K562 (cell line): ENCODE measurements around the gene HBP1. TPM values are rescaled to one million over a fixed set of nuclear protein-coding genes. Genes with fewer than 3 reads are reported as not detected.

Experiments used
- CBFA2T3 ChIP-seq: fragments of 450-650 bp; IDR thresholded peaks from 2 replicates; pipeline ENCODE4 v1.6.1; 2017
- CC2D1A ChIP-seq: fragments of 450-650 bp; IDR thresholded peaks from 2 replicates; pipeline ENCODE4 v1.6.1; 2017; ENCODE audit warnings: mild to moderate bottlenecking
- ETV1 ChIP-seq: fragments of 450-650 bp; conservative IDR thresholded peaks from 2 replicates; pipeline ENCODE4 v1.6.1; 2016; ENCODE audit warnings: missing genetic modification characterization, control low read depth, low read depth, missing compliant biosample characterization
- MLX ChIP-seq, 2 experiments: fragments of 450-650 bp in 1 of 2; sonication (generic) in 1 of 2; formaldehyde crosslinking; conservative IDR thresholded peaks; 2 replicates each; pipeline versions ENCODE4 v1.4.0 to v1.8.1; 2020 to 2022; ENCODE audit warnings: mild to moderate bottlenecking in 1 of 2, missing genetic modification reagents in 1 of 2
- MTA2 ChIP-seq: fragments of 450-650 bp; IDR thresholded peaks from 2 replicates; pipeline ENCODE4 v1.6.1; 2016; ENCODE audit warnings: low read depth
- NFYB ChIP-seq: IDR thresholded peaks from 2 replicates; pipeline ENCODE4 v1.6.1; 2011; ENCODE audit warnings: mild to moderate bottlenecking, moderate library complexity; ENCODE audit not compliant: insufficient read length; ENCODE audit errors: extremely low read depth
- SIRT6 ChIP-seq: IDR thresholded peaks from one replicate; pipeline ENCODE4 v1.6.1; 2012; ENCODE audit warnings: low read depth, mild to moderate bottlenecking, control low read depth, inconsistent platforms, low read length, moderate library complexity
- SIX5 ChIP-seq, 2 experiments: IDR thresholded peaks; 2 replicates each; pipeline ENCODE4 v1.6.1; 2011; ENCODE audit warnings: low read length in 2 of 2, borderline replicate concordance in 1 of 2, low read depth in 1 of 2, mild to moderate bottlenecking in 1 of 2, moderate library complexity in 1 of 2; ENCODE audit not compliant: insufficient read depth in 1 of 2
- TARDBP ChIP-seq: fragments of 450-650 bp; IDR thresholded peaks from 2 replicates; pipeline ENCODE4 v1.6.1; 2016
- USF1 ChIP-seq: sonication (generic); formaldehyde crosslinking; IDR thresholded peaks from 2 replicates; pipeline ENCODE4 v1.9.0; 2022; ENCODE audit warnings: mild to moderate bottlenecking, missing genetic modification reagents
- ZBTB40 ChIP-seq, 2 experiments: fragments of 450-650 bp in 1 of 2; sonication (generic) in 1 of 2; formaldehyde crosslinking in 1 of 2; IDR thresholded peaks; 2 replicates each; pipeline versions ENCODE4 v1.7.1 to v1.9.0; 2016 to 2022; ENCODE audit warnings: inconsistent platforms in 1 of 2, mild to moderate bottlenecking in 1 of 2, missing genetic modification reagents in 1 of 2
- ZBTB8A ChIP-seq: fragments of 450-650 bp; IDR thresholded peaks from 2 replicates; pipeline ENCODE4 v1.6.1; 2018; ENCODE audit warnings: mild to moderate bottlenecking, moderate library complexity; ENCODE audit not compliant: partially characterized antibody
- ZFX ChIP-seq: sonication (generic); formaldehyde crosslinking; IDR thresholded peaks from 2 replicates; pipeline ENCODE4 v1.8.0; 2022; ENCODE audit warnings: mild to moderate bottlenecking, missing genetic modification reagents, moderate library complexity
- ZNF507 ChIP-seq: conservative IDR thresholded peaks from 2 replicates; pipeline ENCODE4 v1.6.1; 2017; ENCODE audit warnings: missing genetic modification characterization, missing compliant biosample characterization
- ZNF668 ChIP-seq: fragments of 250-450 bp; sonication (Bioruptor Pico); IDR thresholded peaks from 2 replicates; pipeline ENCODE4 v1.8.0; 2022; ENCODE audit warnings: mild to moderate bottlenecking, inconsistent platforms
- ZNF785 ChIP-seq: fragments of 250-450 bp; sonication (Bioruptor Pico); IDR thresholded peaks from 2 replicates; pipeline ENCODE4 v1.4.0; 2020; ENCODE audit warnings: mild to moderate bottlenecking
- polyA plus RNA-seq, 8 experiments: library from polyadenylated mRNA; depleted of rRNA in 4 of 8; stranded (reverse) in 5 of 8; unstranded in 3 of 8; fragments of >200 nt; fragmentation: Nextera tagmentation in 2 of 8; fragmentation: Illumina TruSeq in 1 of 8; extraction: Ambion mirVana in 2 of 8; extraction: Trizol in 1 of 8; gene quantifications; 2 replicates each; pipeline versions ENCODE4 v1.2.1 to v1.2.3, GENCODE V29; 2011 to 2014; ENCODE audit warnings: inconsistent platforms in 1 of 8, missing spikeins in 1 of 8
- total RNA-seq, 7 experiments: library from RNA; depleted of rRNA in 6 of 7; stranded (reverse); fragments of >200 nt in 6 of 7; fragmentation: Illumina TruSeq in 2 of 7; extraction: Trizol in 2 of 7; gene quantifications; 2 replicates each; pipeline versions ENCODE4 v1.2.1 to v1.2.3, GENCODE V29; 2011 to 2021; ENCODE audit warnings: low replicate concordance in 1 of 7

Gene HBP1
- total and polyA plus RNA-seq, 9 of the 15 experiments (the other 6 are each of a cell fraction or from before 2014, with no cell fraction given), result 18.7 to 59.9 (median 27.0) TPM

GRCh38 chr7:107168233-107169119, at the start of gene HBP1 (continued):
- TF ChIP-seq ZNF668, result no peak
- TF ChIP-seq ZBTB8A, result no peak
- no peak for TF ChIP-seq SIRT6
- peak; percentile 84 for TF ChIP-seq ZBTB40 (IDR thresholded peaks at IDR 0.05)
- TF ChIP-seq ZBTB40 (CRISPR knock-in tag; IDR thresholded peaks at IDR 0.05), result no peak
- peak; percentile 87 for TF ChIP-seq ETV1 (tag)
- peak; percentile 93 for TF ChIP-seq ZFX (CRISPR knock-in tag)
- peak; percentile 90 for TF ChIP-seq USF1 (CRISPR knock-in tag)
- no peak for TF ChIP-seq ZNF507 (tag)
- TF ChIP-seq SIX5 (IDR thresholded peaks at IDR 0.05; ENCODE audit: borderline replicate concordance in 1 of 2, insufficient read depth in 1 of 2, low read depth in 1 of 2, low read length in 2 of 2), result peak; percentile 90 to 95
- 0 out of 4 replicates have a peak, but pooled peaks of 1 of the 2 experiments have one; percentile 79 for TF ChIP-seq MLX (CRISPR knock-in tag; conservative IDR thresholded peaks at IDR 0.05)
- peak; percentile 31; the same call in 1 of the 2 replicates for TF ChIP-seq TARDBP
- TF ChIP-seq CBFA2T3, result 0 out of 2 replicates have a peak, but pooled peaks have one; percentile 14
- TF ChIP-seq ZNF785 (CRISPR knock-in tag), result no peak
- 0 out of 2 replicates have a peak, but pooled peaks have one; percentile 17 for TF ChIP-seq MTA2
- TF ChIP-seq NFYB, result peak; percentile 80
- TF ChIP-seq CC2D1A, result 0 out of 2 replicates have a peak, but pooled peaks have one; percentile 10
